ENCODE results near the gene SPEM3.
"Not testable (repeated sequence)": the region's sequence is repeated elsewhere in the genome, so short reads cannot be mapped to it uniquely, and the experiment has no call there.

GRCh38 chr17:7469843-7470242 lies 41.2 kb downstream of the SPEM3 start:
- TF ChIP-seq CEBPB (IDR thresholded peaks at IDR 0.05; ENCODE audit: low read depth, low read length); RCOR1 (IDR thresholded peaks at IDR 0.05; ENCODE audit: insufficient replicate concordance, low read length); RFX5 (IDR thresholded peaks at IDR 0.05; ENCODE audit: low read depth, low read length): not testable (repeated sequence)
- TF ChIP-seq, protein P1, sequence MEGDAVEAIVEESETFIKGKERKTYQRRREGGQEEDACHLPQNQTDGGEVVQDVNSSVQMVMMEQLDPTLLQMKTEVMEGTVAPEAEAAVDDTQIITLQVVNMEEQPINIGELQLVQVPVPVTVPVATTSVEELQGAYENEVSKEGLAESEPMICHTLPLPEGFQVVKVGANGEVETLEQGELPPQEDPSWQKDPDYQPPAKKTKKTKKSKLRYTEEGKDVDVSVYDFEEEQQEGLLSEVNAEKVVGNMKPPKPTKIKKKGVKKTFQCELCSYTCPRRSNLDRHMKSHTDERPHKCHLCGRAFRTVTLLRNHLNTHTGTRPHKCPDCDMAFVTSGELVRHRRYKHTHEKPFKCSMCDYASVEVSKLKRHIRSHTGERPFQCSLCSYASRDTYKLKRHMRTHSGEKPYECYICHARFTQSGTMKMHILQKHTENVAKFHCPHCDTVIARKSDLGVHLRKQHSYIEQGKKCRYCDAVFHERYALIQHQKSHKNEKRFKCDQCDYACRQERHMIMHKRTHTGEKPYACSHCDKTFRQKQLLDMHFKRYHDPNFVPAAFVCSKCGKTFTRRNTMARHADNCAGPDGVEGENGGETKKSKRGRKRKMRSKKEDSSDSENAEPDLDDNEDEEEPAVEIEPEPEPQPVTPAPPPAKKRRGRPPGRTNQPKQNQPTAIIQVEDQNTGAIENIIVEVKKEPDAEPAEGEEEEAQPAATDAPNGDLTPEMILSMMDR (conservative IDR thresholded peaks at IDR 0.05; ENCODE audit: low read depth, low read length) = not testable (repeated sequence)
